Fibroblast of lung (primary cell): ENCODE measurements around the gene NTSR1.

ENCODE experiments used
- EZH2 ChIP-seq: IDR thresholded peaks from 2 replicates; pipeline ENCODE4 v1.5.1; 2012; ENCODE audit warnings: low read length, control low read depth, mild to moderate bottlenecking; ENCODE audit errors: missing control alignments
- TF ChIP-seq, protein P1 (sequence below), 2 donors: IDR thresholded peaks in 1 of 2; conservative IDR thresholded peaks in 1 of 2; 1 replicate in 1 of 2; 2 replicates in 1 of 2; pipeline ENCODE4 v1.5.1; 2011 to 2012; ENCODE audit warnings: low read length in 2 of 2, control low read depth in 1 of 2, inconsistent platforms in 1 of 2, low read depth in 1 of 2, mild to moderate bottlenecking in 1 of 2

DNA sequence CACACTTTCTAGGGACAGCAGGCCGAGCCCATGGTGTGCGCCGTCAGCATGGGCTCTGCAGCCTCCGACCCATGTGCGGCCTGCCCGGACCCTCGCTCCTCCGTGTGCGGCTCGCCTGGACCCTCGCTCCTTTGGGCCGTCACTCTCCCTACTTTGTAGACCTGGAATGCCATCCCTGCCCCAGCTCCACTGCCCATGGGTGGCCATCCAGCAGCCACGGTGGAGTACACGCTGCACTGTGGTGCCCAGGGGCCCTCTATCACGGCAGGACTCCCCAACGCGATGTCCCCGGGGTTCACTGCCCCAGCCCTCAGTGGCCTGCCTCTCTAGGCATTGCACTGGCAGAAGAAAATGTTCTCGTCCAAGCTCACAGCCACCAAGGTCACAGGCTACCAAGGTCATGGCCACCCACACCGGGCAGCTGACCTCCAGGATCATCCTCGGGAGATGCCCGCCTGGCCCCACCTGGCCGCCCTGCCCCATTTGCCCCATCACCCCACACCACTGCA, 63.5 kb downstream of the NTSR1 start:
- TF ChIP-seq, protein P1, sequence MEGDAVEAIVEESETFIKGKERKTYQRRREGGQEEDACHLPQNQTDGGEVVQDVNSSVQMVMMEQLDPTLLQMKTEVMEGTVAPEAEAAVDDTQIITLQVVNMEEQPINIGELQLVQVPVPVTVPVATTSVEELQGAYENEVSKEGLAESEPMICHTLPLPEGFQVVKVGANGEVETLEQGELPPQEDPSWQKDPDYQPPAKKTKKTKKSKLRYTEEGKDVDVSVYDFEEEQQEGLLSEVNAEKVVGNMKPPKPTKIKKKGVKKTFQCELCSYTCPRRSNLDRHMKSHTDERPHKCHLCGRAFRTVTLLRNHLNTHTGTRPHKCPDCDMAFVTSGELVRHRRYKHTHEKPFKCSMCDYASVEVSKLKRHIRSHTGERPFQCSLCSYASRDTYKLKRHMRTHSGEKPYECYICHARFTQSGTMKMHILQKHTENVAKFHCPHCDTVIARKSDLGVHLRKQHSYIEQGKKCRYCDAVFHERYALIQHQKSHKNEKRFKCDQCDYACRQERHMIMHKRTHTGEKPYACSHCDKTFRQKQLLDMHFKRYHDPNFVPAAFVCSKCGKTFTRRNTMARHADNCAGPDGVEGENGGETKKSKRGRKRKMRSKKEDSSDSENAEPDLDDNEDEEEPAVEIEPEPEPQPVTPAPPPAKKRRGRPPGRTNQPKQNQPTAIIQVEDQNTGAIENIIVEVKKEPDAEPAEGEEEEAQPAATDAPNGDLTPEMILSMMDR (conservative IDR thresholded peaks at IDR 0.05 in 1 of 2, IDR thresholded peaks at IDR 0.05 in 1 of 2; ENCODE audit: low read depth in 1 of 2, low read length in 2 of 2), result no peak
- no peak for TF ChIP-seq EZH2
